Large intestine (tissue), 3 donors: Measurements from ENCODE around the gene PLAAT5. TPM values are rescaled to one million over a fixed set of nuclear protein-coding genes. Genes with fewer than 3 reads are reported as not detected.

Source experiments
- DNase-seq, 2 donors: peaks; one replicate each; pipeline versions ENCODE4 v3.0.0 to v3.0.0-alpha.2; 2013
- H3K27ac ChIP-seq: one replicate; pipeline ENCODE4 v1.5.1; 2013; ENCODE audit warnings: low read length
- H3K27me3 ChIP-seq: 2 replicates; pipeline ENCODE4 v1.6.1; 2013; ENCODE audit warnings: low read length; ENCODE audit not compliant: control insufficient read depth, insufficient read depth
- H3K36me3 ChIP-seq: 2 replicates; pipeline ENCODE4 v1.6.1; 2013; ENCODE audit warnings: low read length; ENCODE audit not compliant: control insufficient read depth, insufficient read depth
- H3K4me1 ChIP-seq: one replicate; pipeline ENCODE4 v1.6.1; 2013; ENCODE audit warnings: low read length; ENCODE audit not compliant: control insufficient read depth, insufficient read depth
- H3K4me3 ChIP-seq: one replicate; pipeline ENCODE4 v1.5.1; 2013; ENCODE audit warnings: low read length
- H3K9me3 ChIP-seq: one replicate; pipeline ENCODE4 v1.6.1; 2013; ENCODE audit warnings: mild to moderate bottlenecking, low read depth, low read length, moderate library complexity; ENCODE audit not compliant: control insufficient read depth
- WGBS: methylation state at CpG from one replicate; pipeline ENCODE4 v1.1.5; 2013; ENCODE audit warnings: low lambda C conversion rate; ENCODE audit not compliant: insufficient coverage; 5-methylcytosine and 5-hydroxymethylcytosine counted together
- polyA plus RNA-seq: library from polyadenylated mRNA; unstranded; fragments of 120-200 nt; gene quantifications from one replicate; pipeline ENCODE4 v1.2.1, GENCODE V29; 2013

The PLAAT5 gene
- polyA plus RNA-seq, 1 donor: 0.78 TPM

GRCh38 chr11:63491240-63491587, 247 bp upstream of the PLAAT5 start:
- Histone ChIP-seq H3K27ac (no peak overlapping the region), H3K27me3 (peaks cover 28% of the 10 kb centered on the region), H3K36me3 (no peaks in the 10 kb centered on the region), H3K9me3 (no peaks in the 10 kb centered on the region), H3K4me3 (peak overlapping the region; percentile 33), H3K4me1 (peaks cover 11% of the 10 kb centered on the region)
- 11% methylated on average over 6 of the region's 13 CpGs for WGBS
- no peak for DNase-seq

GRCh38 chr11:63489879-63490278, 1.1 kb downstream of the PLAAT5 start:
- peaks cover 11% of the 10 kb centered on the region for H3K4me1 ChIP-seq
- H3K27me3 ChIP-seq: peaks cover 23% of the 10 kb centered on the region
- DNase-seq: no peak
- no CpG with 5 or more reads among the region's 3 CpGs for WGBS
- no peaks in the 10 kb centered on the region for H3K36me3 ChIP-seq
- no peak overlapping the region for H3K4me3 ChIP-seq
- no peak overlapping the region for H3K27ac ChIP-seq
- peaks cover 6% of the 10 kb centered on the region for H3K9me3 ChIP-seq

- peaks cover 23% of the 10 kb centered on the region for H3K27me3 ChIP-seq
- no peak overlapping the region for H3K4me3 ChIP-seq
- H3K9me3 ChIP-seq: peaks cover 6% of the 10 kb centered on the region
- H3K36me3 ChIP-seq: no peaks in the 10 kb centered on the region
- DNase-seq: no peak
- peaks cover 11% of the 10 kb centered on the region for H3K4me1 ChIP-seq
- H3K27ac ChIP-seq: no peak overlapping the region
- WGBS: 100% methylated on average over 1 of the region's 1 CpG
These were observed 2.2 kb downstream of the PLAAT5 start for GRCh38 chr11:63488789-63489188.

GRCh38 chr11:63485777-63486176, 5.2 kb downstream of the PLAAT5 start:
- H3K4me3 ChIP-seq: no peak overlapping the region
- H3K36me3 ChIP-seq: no peaks in the 10 kb centered on the region
- peaks cover 4% of the 10 kb centered on the region for H3K4me1 ChIP-seq
- DNase-seq: no peak
- 88% methylated on average over 2 of the region's 3 CpGs for WGBS
- H3K27me3 ChIP-seq: peaks cover 16% of the 10 kb centered on the region
- H3K9me3 ChIP-seq: peaks cover 6% of the 10 kb centered on the region
- no peak overlapping the region for H3K27ac ChIP-seq

GRCh38 chr11:63480039-63480438, 10.9 kb downstream of the PLAAT5 start:
- Histone ChIP-seq H3K27ac (no peak overlapping the region), H3K36me3 (no peaks in the 10 kb centered on the region), H3K27me3 (no peaks in the 10 kb centered on the region), H3K9me3 (no peaks in the 10 kb centered on the region), H3K4me3 (no peak overlapping the region), H3K4me1 (no peaks in the 10 kb centered on the region)
- no peak for DNase-seq
- WGBS: 80% methylated on average over 1 of the region's 6 CpGs

GRCh38 chr11:63478896-63479295, 12.1 kb downstream of the PLAAT5 start:
- Histone ChIP-seq H3K4me3 (no peak overlapping the region), H3K27ac (no peak overlapping the region), H3K27me3 (no peaks in the 10 kb centered on the region), H3K36me3 (no peaks in the 10 kb centered on the region), H3K4me1 (no peaks in the 10 kb centered on the region), H3K9me3 (no peaks in the 10 kb centered on the region)
- peak; percentile 57 to 68 for DNase-seq
- 83% methylated on average over 1 of the region's 5 CpGs for WGBS

- H3K4me1 ChIP-seq: no peaks in the 10 kb centered on the region
- H3K27ac ChIP-seq: no peak overlapping the region
- H3K27me3 ChIP-seq: no peaks in the 10 kb centered on the region
- H3K36me3 ChIP-seq: no peaks in the 10 kb centered on the region
- no peak for DNase-seq
- no peak overlapping the region for H3K4me3 ChIP-seq
- no peaks in the 10 kb centered on the region for H3K9me3 ChIP-seq
These were observed 14.3 kb downstream of the PLAAT5 start for GRCh38 chr11:63476618-63477017.

GRCh38 chr11:63472372-63472771, 18.6 kb downstream of the PLAAT5 start:
- no peaks in the 10 kb centered on the region for H3K27me3 ChIP-seq
- WGBS: 74% methylated on average over 3 of the region's 3 CpGs
- no peaks in the 10 kb centered on the region for H3K4me1 ChIP-seq
- H3K27ac ChIP-seq: no peak overlapping the region
- no peak overlapping the region for H3K4me3 ChIP-seq
- no peaks in the 10 kb centered on the region for H3K36me3 ChIP-seq
- no peak for DNase-seq
- H3K9me3 ChIP-seq: no peaks in the 10 kb centered on the region

GRCh38 chr11:63470311-63470710, 20.7 kb downstream of the PLAAT5 start:
- Histone ChIP-seq H3K36me3 (no peaks in the 10 kb centered on the region), H3K4me3 (no peak overlapping the region), H3K27me3 (no peaks in the 10 kb centered on the region), H3K4me1 (no peaks in the 10 kb centered on the region), H3K27ac (no peak overlapping the region), H3K9me3 (no peaks in the 10 kb centered on the region)
- 60% methylated on average over 2 of the region's 3 CpGs for WGBS
- DNase-seq: no peak

- Histone ChIP-seq H3K4me3 (no peak overlapping the region), H3K9me3 (no peaks in the 10 kb centered on the region), H3K4me1 (no peaks in the 10 kb centered on the region), H3K36me3 (no peaks in the 10 kb centered on the region), H3K27me3 (peaks cover 4% of the 10 kb centered on the region), H3K27ac (no peak overlapping the region)
- no peak for DNase-seq
These were observed 28.8 kb downstream of the PLAAT5 start for GRCh38 chr11:63462137-63462536.

GRCh38 chr11:63459586-63459985, 31.4 kb downstream of the PLAAT5 start:
- no CpG with 5 or more reads among the region's 6 CpGs for WGBS
- Histone ChIP-seq H3K27me3 (peaks cover 4% of the 10 kb centered on the region), H3K4me1 (no peaks in the 10 kb centered on the region), H3K4me3 (no peak overlapping the region), H3K27ac (no peak overlapping the region), H3K36me3 (no peaks in the 10 kb centered on the region), H3K9me3 (no peaks in the 10 kb centered on the region)
- DNase-seq: no peak
